Kidney epithelial cell (primary cell): ENCODE results near the gene TTYH2. TPM values are rescaled to one million over a fixed set of nuclear protein-coding genes. Genes with fewer than 3 reads are reported as not detected.

Experiments
- DNase-seq: peaks from one replicate; pipeline ENCODE4 v3.0.0-alpha.2; 2010; ENCODE audit warnings: low read depth
- H3K27me3 ChIP-seq: 2 replicates; pipeline ENCODE4 v1.6.0; 2011; ENCODE audit warnings: low read length; ENCODE audit not compliant: control insufficient read depth, insufficient read depth
- H3K36me3 ChIP-seq: 2 replicates; pipeline ENCODE4 v1.5.1; 2011; ENCODE audit warnings: low read length; ENCODE audit not compliant: control insufficient read depth, insufficient read depth
- H3K4me3 ChIP-seq: 2 replicates; pipeline ENCODE4 v1.5.1; 2011; ENCODE audit warnings: low read depth, mild to moderate bottlenecking, control low read depth, low read length
- CTCF ChIP-seq: IDR thresholded peaks from 2 replicates; pipeline ENCODE4 v1.5.1; 2011; ENCODE audit warnings: mild to moderate bottlenecking, moderate library complexity, low read length, control low read depth, inconsistent platforms; ENCODE audit not compliant: insufficient read depth, poor library complexity, severe bottlenecking
- total RNA-seq: library from RNA; depleted of rRNA; stranded (reverse); fragments of >200 nt; gene quantifications from 2 replicates; pipeline ENCODE4 v1.2.3, GENCODE V29; 2015

The TTYH2 gene
- total RNA-seq, 1 donor from 2014 or later, result 1.1 TPM

GRCh38 chr17:74249590-74250270 is 36.4 kb downstream of the TTYH2 start:
- TF ChIP-seq CTCF, result no peak
- DNase-seq, result no peak
- Histone ChIP-seq H3K4me3 (no peak overlapping the region), H3K27me3 (peaks cover 6% of the 10 kb centered on the region), H3K36me3 (no peaks in the 10 kb centered on the region)

- no peak for TF ChIP-seq CTCF
- no peak for DNase-seq
- no peak overlapping the region for H3K4me3 ChIP-seq
- H3K36me3 ChIP-seq, result no peaks in the 10 kb centered on the region
- peaks cover 2% of the 10 kb centered on the region for H3K27me3 ChIP-seq
These were observed 37.1 kb downstream of the TTYH2 start for GRCh38 chr17:74250324-74250995.

- Histone ChIP-seq H3K36me3 (no peaks in the 10 kb centered on the region), H3K4me3 (no peak overlapping the region), H3K27me3 (peaks cover 2% of the 10 kb centered on the region)
- no peak for DNase-seq
- TF ChIP-seq CTCF, result no peak
These were observed 37.7 kb downstream of the TTYH2 start for GRCh38 chr17:74251051-74251450.

GRCh38 chr17:74251569-74251968 is 38.2 kb downstream of the TTYH2 start:
- H3K4me3 ChIP-seq, result no peak overlapping the region
- no peak for TF ChIP-seq CTCF
- no peaks in the 10 kb centered on the region for H3K27me3 ChIP-seq
- H3K36me3 ChIP-seq, result no peaks in the 10 kb centered on the region
- DNase-seq, result no peak

- no peaks in the 10 kb centered on the region for H3K36me3 ChIP-seq
- no peak for DNase-seq
- no peak for TF ChIP-seq CTCF
- H3K27me3 ChIP-seq, result no peaks in the 10 kb centered on the region
- no peak overlapping the region for H3K4me3 ChIP-seq
These were observed 38.8 kb downstream of the TTYH2 start for GRCh38 chr17:74252211-74252610.
